IPS DF 6.9 (cell line): ENCODE data around the gene NPY4R2.
"Not testable (repeated sequence)": the region's sequence is repeated elsewhere in the genome, so short reads cannot be mapped to it uniquely, and the experiment has no call there.

Source experiments
- DNase-seq: peaks from one replicate; pipeline ENCODE4 v3.0.0-alpha.2; 2013; ENCODE audit warnings: low read depth, low spot score
- H3K27ac ChIP-seq: one replicate; pipeline ENCODE4 v1.5.1; 2013; ENCODE audit warnings: low read length, control low read depth
- H3K27me3 ChIP-seq: 2 replicates; pipeline ENCODE4 v1.6.1; 2013; ENCODE audit warnings: mild to moderate bottlenecking, low read length; ENCODE audit not compliant: control insufficient read depth, insufficient read depth
- H3K36me3 ChIP-seq: 2 replicates; pipeline ENCODE4 v1.6.1; 2013; ENCODE audit warnings: low read length; ENCODE audit not compliant: control insufficient read depth, insufficient read depth
- H3K4me1 ChIP-seq: 2 replicates; pipeline ENCODE4 v1.6.1; 2013; ENCODE audit warnings: low read length; ENCODE audit not compliant: control insufficient read depth, insufficient read depth
- H3K4me3 ChIP-seq: 2 replicates; pipeline ENCODE4 v1.5.1; 2013; ENCODE audit warnings: mild to moderate bottlenecking, low read length
- H3K9me3 ChIP-seq: 2 replicates; pipeline ENCODE4 v1.6.1; 2013; ENCODE audit warnings: low read length, inconsistent platforms; ENCODE audit not compliant: control insufficient read depth, insufficient read depth
- WGBS: extraction: QIAGEN DNeasy Blood & Tissue Kit; methylation state at CpG from one replicate; pipeline ENCODE4 v1.1.7; 2013; ENCODE audit warnings: mixed read lengths, missing lambda C conversion rate; ENCODE audit not compliant: insufficient read length, insufficient coverage; 5-methylcytosine and 5-hydroxymethylcytosine counted together

Gene NPY4R2

DNA sequence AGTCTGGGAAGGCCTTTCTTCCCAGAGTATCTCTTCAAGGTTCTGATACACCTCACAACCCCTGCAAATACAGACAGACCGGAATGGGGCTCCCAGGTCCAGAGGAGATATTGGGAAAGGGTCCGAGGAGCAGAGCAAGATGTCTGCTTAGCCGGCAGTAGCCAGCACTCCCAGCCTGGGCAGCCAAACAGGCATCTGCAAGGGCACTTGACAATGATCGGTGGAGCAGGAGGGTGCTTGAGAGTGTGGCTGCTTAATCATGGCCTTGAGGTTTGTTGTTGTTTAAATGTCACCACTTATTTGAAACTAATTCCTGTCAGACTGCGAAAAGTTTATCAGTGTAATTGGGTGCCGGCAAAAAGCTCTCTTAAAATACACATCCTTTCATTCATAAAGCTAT is 15.0 kb downstream of the NPY4R2 start:
- not testable (repeated sequence) for H3K27me3 ChIP-seq, H3K4me3 ChIP-seq, DNase-seq, H3K9me3 ChIP-seq, H3K4me1 ChIP-seq, H3K27ac ChIP-seq, H3K36me3 ChIP-seq
- no CpG with 5 or more reads among the region's 6 CpGs for WGBS

GRCh38 chr10:47936772-47937228 is 18.3 kb downstream of the NPY4R2 start:
- not testable (repeated sequence) for H3K4me1 ChIP-seq, H3K9me3 ChIP-seq, H3K27me3 ChIP-seq, H3K4me3 ChIP-seq, H3K27ac ChIP-seq, H3K36me3 ChIP-seq, DNase-seq
- WGBS: no CpG with 5 or more reads among the region's 8 CpGs

GRCh38 chr10:47937634-47938033 is 19.2 kb downstream of the NPY4R2 start:
- not testable (repeated sequence) for H3K36me3 ChIP-seq, H3K27me3 ChIP-seq, H3K4me1 ChIP-seq, DNase-seq, H3K4me3 ChIP-seq, H3K9me3 ChIP-seq, H3K27ac ChIP-seq
- no CpG with 5 or more reads among the region's 3 CpGs for WGBS

GRCh38 chr10:47940821-47941220 is 22.4 kb downstream of the NPY4R2 start:
- H3K9me3 ChIP-seq, H3K4me1 ChIP-seq, DNase-seq, H3K27ac ChIP-seq, H3K4me3 ChIP-seq, H3K27me3 ChIP-seq, H3K36me3 ChIP-seq: not testable (repeated sequence)
- no CpG with 5 or more reads among the region's 2 CpGs for WGBS

GRCh38 chr10:47941379-47941778 is 22.9 kb downstream of the NPY4R2 start:
- not testable (repeated sequence) for DNase-seq, H3K4me1 ChIP-seq
- no CpG with 5 or more reads among the region's 6 CpGs for WGBS

DNA sequence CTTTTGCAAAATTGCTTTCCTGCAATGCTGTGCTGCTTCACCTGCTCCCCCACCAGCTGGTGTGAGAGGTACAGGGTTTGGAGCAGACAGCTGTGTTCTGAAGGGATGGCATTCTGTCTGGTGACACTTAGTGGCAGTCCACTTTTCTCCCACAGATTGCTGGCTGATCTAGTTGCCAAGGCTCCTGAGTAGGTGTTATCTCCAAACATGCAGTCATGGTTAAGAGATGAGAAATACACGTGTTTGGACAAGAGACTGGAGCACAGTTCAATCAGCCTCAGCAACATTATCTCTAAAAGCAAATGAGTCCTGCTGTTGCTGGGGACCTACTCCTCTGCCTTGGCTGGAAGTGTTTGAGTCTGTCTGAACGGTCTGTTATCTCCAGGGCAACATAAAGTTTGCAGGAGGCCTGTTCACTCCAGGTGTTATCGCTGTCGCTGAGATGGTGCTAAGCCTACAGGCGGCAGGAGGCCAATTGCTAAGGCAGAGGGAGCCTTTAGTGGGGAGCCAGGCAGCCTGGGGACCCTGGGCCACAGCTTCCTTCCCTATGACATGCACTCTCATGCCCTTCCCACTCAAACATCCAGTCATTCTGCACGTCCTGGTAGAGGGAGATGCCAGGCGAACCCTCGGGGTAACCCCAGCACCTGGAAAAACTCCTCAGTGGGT is 24.0 kb downstream of the NPY4R2 start:
- no CpG with 5 or more reads among the region's 8 CpGs for WGBS
- not testable (repeated sequence) for H3K27ac ChIP-seq, H3K27me3 ChIP-seq, H3K4me3 ChIP-seq, H3K4me1 ChIP-seq, H3K9me3 ChIP-seq, H3K36me3 ChIP-seq, DNase-seq

More at GRCh38 chr10:47941379-47941778, 22.9 kb downstream of the NPY4R2 start:
- H3K27ac ChIP-seq, H3K9me3 ChIP-seq, H3K27me3 ChIP-seq, H3K4me3 ChIP-seq, H3K36me3 ChIP-seq: not testable (repeated sequence)

DNA sequence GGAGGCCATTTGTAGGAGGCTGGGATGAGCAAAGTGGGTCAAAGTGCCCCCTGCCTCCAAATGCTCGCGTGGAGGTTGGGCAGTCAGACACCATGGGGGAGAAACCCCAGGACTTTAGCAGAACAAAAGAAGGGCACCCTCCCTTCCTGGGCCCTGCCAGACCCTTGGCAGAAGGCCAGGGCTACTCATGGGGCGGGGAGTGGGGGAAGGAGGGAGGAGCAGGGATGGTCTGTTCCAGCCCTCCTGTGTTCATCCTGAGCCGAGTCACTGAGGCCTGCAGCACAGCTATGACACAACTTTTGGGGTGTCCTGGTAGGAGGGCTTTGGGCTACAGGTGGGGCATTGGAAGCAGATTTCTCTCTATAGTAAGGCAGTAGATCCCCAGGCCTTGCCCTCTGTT is 24.9 kb downstream of the NPY4R2 start:
- H3K27ac ChIP-seq, H3K4me3 ChIP-seq, H3K27me3 ChIP-seq, H3K4me1 ChIP-seq, DNase-seq, H3K36me3 ChIP-seq, H3K9me3 ChIP-seq: not testable (repeated sequence)
- no CpG with 5 or more reads among the region's 4 CpGs for WGBS

GRCh38 chr10:47947424-47947823 is 29.0 kb downstream of the NPY4R2 start:
- WGBS: no CpG with 5 or more reads among the region's 1 CpG
- H3K4me3 ChIP-seq, H3K27me3 ChIP-seq, H3K27ac ChIP-seq, DNase-seq, H3K9me3 ChIP-seq, H3K36me3 ChIP-seq, H3K4me1 ChIP-seq: not testable (repeated sequence)

DNA sequence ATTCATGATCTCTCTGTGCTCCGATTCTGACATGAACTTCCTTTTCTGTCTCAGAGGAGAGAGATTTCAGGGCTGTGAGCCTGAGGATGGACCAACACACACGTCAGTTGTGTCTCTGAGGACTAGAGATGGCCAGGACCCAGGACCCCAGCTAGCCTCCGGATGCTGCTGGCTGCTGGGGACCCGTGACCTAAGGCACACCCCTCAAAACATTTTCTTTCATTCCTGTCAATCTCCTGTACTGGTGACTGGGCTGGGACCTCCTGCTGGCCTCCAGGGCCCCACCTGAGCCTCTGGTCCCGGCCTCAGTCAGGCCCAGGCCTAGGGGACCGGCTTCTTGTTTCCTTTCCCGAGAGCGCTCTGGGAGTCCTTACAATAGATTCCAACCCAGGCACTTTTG is 38.7 kb downstream of the NPY4R2 start:
- H3K27ac ChIP-seq, H3K4me3 ChIP-seq, H3K36me3 ChIP-seq, H3K9me3 ChIP-seq, H3K27me3 ChIP-seq, H3K4me1 ChIP-seq, DNase-seq: not testable (repeated sequence)
- no CpG with 5 or more reads among the region's 8 CpGs for WGBS

DNA sequence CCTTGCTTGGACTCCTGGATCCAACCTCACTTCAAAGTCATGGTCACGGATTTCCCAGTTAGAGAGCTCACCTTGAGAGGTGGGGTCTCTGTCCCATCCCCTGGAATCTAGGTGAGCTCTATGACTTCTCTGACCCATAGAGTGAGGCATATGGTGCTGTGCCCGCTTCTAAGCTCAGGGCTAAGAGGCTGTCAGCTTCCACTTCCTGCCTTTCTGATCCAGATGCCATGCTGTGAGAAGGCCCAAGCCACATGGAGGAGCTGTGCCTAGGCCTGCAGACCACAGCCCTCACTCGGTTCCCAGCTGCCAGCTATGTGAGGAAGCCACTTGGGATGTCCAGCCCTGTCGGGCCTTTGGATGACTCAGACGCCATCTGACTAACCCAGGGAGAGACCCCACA is 41.2 kb downstream of the NPY4R2 start:
- WGBS: no CpG with 5 or more reads among the region's 5 CpGs
- H3K27ac ChIP-seq, H3K36me3 ChIP-seq, DNase-seq, H3K9me3 ChIP-seq, H3K4me3 ChIP-seq, H3K27me3 ChIP-seq, H3K4me1 ChIP-seq: not testable (repeated sequence)

GRCh38 chr10:47960699-47961098 is 42.2 kb downstream of the NPY4R2 start:
- H3K9me3 ChIP-seq, H3K27me3 ChIP-seq, DNase-seq, H3K4me1 ChIP-seq, H3K4me3 ChIP-seq, H3K27ac ChIP-seq, H3K36me3 ChIP-seq: not testable (repeated sequence)
- no CpG with 5 or more reads among the region's 2 CpGs for WGBS
